SK-N-SH (cell line): ENCODE data around the gene IKZF1. TPM values are rescaled to one million over a fixed set of nuclear protein-coding genes. Genes with fewer than 3 reads are reported as not detected.

Source experiments
- CTCF ChIA-PET: fragments of 300-600, 350-600 bp; formaldehyde crosslinking; extraction: SDS; loops from one replicate; lab custom pipeline; 2021; lab: Yijun Ruan, JAX
- POLR2A ChIA-PET: fragments of 350-600 bp; sonication (Branson Sonifier 250); formaldehyde crosslinking; extraction: SDS; loops from one replicate; lab custom pipeline; 2020; ENCODE audit warnings: antibody characterized with exemption, inconsistent platforms; lab: Yijun Ruan, JAX
- DNase-seq: peaks from one replicate; pipeline ENCODE4 v3.0.0; 2012
- H2AFZ ChIP-seq: fragments of 200-600 bp; sonication (generic); 2 replicates; pipeline ENCODE4 v1.8.1; 2016; ENCODE audit warnings: antibody characterized with exemption, mild to moderate bottlenecking, low read depth
- H3F3A ChIP-seq: fragments of 200-600 bp; sonication (generic); replicated peaks from 2 replicates; pipeline ENCODE3; 2016; ENCODE audit warnings: antibody characterized with exemption, mild to moderate bottlenecking; ENCODE audit not compliant: insufficient read depth
- H3K27ac ChIP-seq, 2 experiments: fragments of 200-500 bp in 1 of 2; fragments of 200-600 bp in 1 of 2; sonication (Bioruptor generic) in 1 of 2; sonication (generic), shearing (Covaris generic) in 1 of 2; 2 replicates each; pipeline versions ENCODE4 v1.5.1 to v1.6.1; 2014 to 2016; ENCODE audit warnings: low read depth in 2 of 2, inconsistent platforms in 1 of 2, low read length in 1 of 2, mild to moderate bottlenecking in 1 of 2, mixed read lengths in 1 of 2
- H3K27me3 ChIP-seq: fragments of 200-600 bp; sonication (generic), shearing (Covaris generic); 2 replicates; pipeline ENCODE4 v1.6.1; 2016; ENCODE audit warnings: mixed run types; ENCODE audit not compliant: insufficient read depth
- H3K36me3 ChIP-seq, 2 experiments: fragments of 200-500 bp in 1 of 2; fragments of 200-600 bp in 1 of 2; sonication (Bioruptor generic) in 1 of 2; sonication (generic) in 1 of 2; replicated peaks in 1 of 2; 2 replicates each; pipeline versions ENCODE3 to v1.5.1; 2014 to 2016; ENCODE audit warnings: low read length in 1 of 2, mild to moderate bottlenecking in 1 of 2; ENCODE audit not compliant: insufficient read depth in 2 of 2, control insufficient read depth in 1 of 2
- H3K4me1 ChIP-seq, 2 experiments: fragments of 200-500 bp in 1 of 2; fragments of 200-600 bp in 1 of 2; sonication (Bioruptor generic) in 1 of 2; sonication (generic), shearing (Covaris generic) in 1 of 2; 2 replicates each; pipeline versions ENCODE4 v1.5.1 to v1.6.1; 2014 to 2016; ENCODE audit warnings: low read depth in 1 of 2, low read length in 1 of 2, mixed run types in 1 of 2; ENCODE audit not compliant: insufficient read depth in 2 of 2, control insufficient read depth in 1 of 2
- H3K4me2 ChIP-seq: fragments of 200-600 bp; sonication (generic), shearing (Covaris generic); 2 replicates; pipeline ENCODE4 v1.6.1; 2017; ENCODE audit warnings: mixed run types
- H3K4me3 ChIP-seq, 2 experiments: fragments of 200-500 bp in 1 of 2; fragments of 200-600 bp in 1 of 2; sonication (Bioruptor generic) in 1 of 2; sonication (generic), shearing (Covaris generic) in 1 of 2; 2 replicates each; pipeline versions ENCODE4 v1.5.1 to v1.8.1; 2014 to 2016; ENCODE audit warnings: low read depth in 2 of 2, inconsistent platforms in 1 of 2, low read length in 1 of 2, mild to moderate bottlenecking in 1 of 2, mixed read lengths in 1 of 2, moderate library complexity in 1 of 2
- H3K79me2 ChIP-seq: fragments of 200-600 bp; sonication (generic); 2 replicates; pipeline ENCODE4 v1.8.1; 2017; ENCODE audit warnings: mild to moderate bottlenecking; ENCODE audit not compliant: insufficient read depth
- H3K9ac ChIP-seq: fragments of 200-600 bp; sonication (generic); 2 replicates; pipeline ENCODE4 v1.6.1; 2017; ENCODE audit warnings: mixed run types
- H3K9me2 ChIP-seq: fragments of 200-600 bp; sonication (generic); 2 replicates; pipeline ENCODE4 v1.6.1; 2017; ENCODE audit warnings: mixed run types
- H3K9me3 ChIP-seq: fragments of 200-600 bp; sonication (generic); 2 replicates; pipeline ENCODE4 v1.6.1; 2017; ENCODE audit warnings: mixed run types, mild to moderate bottlenecking, moderate library complexity
- H4K20me1 ChIP-seq: fragments of 200-600 bp; sonication (generic); 2 replicates; pipeline ENCODE4 v1.6.1; 2017; ENCODE audit warnings: mild to moderate bottlenecking, mixed run types; ENCODE audit not compliant: insufficient read depth
- ELF1 ChIP-seq: IDR thresholded peaks from 2 replicates; pipeline ENCODE4 v1.4.0; 2012
- EP300 ChIP-seq, 2 experiments: IDR thresholded peaks; 2 replicates each; pipeline versions ENCODE4 v1.4.0 to v1.6.1; 2012; ENCODE audit warnings: borderline replicate concordance in 1 of 2, low read depth in 1 of 2, low read length in 1 of 2
- FOXM1 ChIP-seq: IDR thresholded peaks from 2 replicates; pipeline ENCODE4 v1.4.0; 2012; ENCODE audit warnings: low read depth, mild to moderate bottlenecking
- JUND ChIP-seq: IDR thresholded peaks from 2 replicates; pipeline ENCODE4 v1.4.0; 2012
- MEF2A ChIP-seq: IDR thresholded peaks from 2 replicates; pipeline ENCODE4 v1.4.0; 2012; ENCODE audit warnings: low read depth, borderline replicate concordance
- MXI1 ChIP-seq: IDR thresholded peaks from 2 replicates; pipeline ENCODE4 v1.6.1; 2012; ENCODE audit warnings: mild to moderate bottlenecking, low read depth, low read length, improper control_type of control experiment
- POLR2AphosphoS5 ChIP-seq: IDR thresholded peaks from 2 replicates; pipeline ENCODE4 v1.6.1; 2012; ENCODE audit warnings: low read depth, low read length
- RAD21 ChIP-seq: IDR thresholded peaks from 2 replicates; pipeline ENCODE4 v1.6.1; 2012; ENCODE audit warnings: mild to moderate bottlenecking, low read length
- RCOR1 ChIP-seq: fragments of 150-350 bp; IDR thresholded peaks from 2 replicates; pipeline ENCODE4 v1.6.1; 2017; ENCODE audit warnings: antibody characterized with exemption, low read length
- RFX5 ChIP-seq: IDR thresholded peaks from 2 replicates; pipeline ENCODE4 v1.6.1; 2012; ENCODE audit warnings: mild to moderate bottlenecking, improper control_type of control experiment, low read length
- SIN3A ChIP-seq: IDR thresholded peaks from 2 replicates; pipeline ENCODE4 v1.6.1; 2012; ENCODE audit warnings: low read depth, mild to moderate bottlenecking, low read length, moderate library complexity, borderline replicate concordance
- TAF1 ChIP-seq: IDR thresholded peaks from 2 replicates; pipeline ENCODE4 v1.6.1; 2012; ENCODE audit warnings: low read depth, mild to moderate bottlenecking, low read length, moderate library complexity, borderline replicate concordance
- TEAD4 ChIP-seq: IDR thresholded peaks from 2 replicates; pipeline ENCODE4 v1.4.0; 2012; ENCODE audit warnings: mild to moderate bottlenecking, borderline replicate concordance; ENCODE audit not compliant: insufficient read depth
- WGBS: methylation state at CpG from one replicate; pipeline ENCODE4 v1.1.6; 2017; ENCODE audit warnings: low lambda C conversion rate; 5-methylcytosine and 5-hydroxymethylcytosine counted together
- polyA plus RNA-seq, 3 experiments: library from polyadenylated mRNA; depleted of rRNA; stranded (reverse); fragments of >200 nt; gene quantifications; 2 replicates each; pipeline ENCODE4 v1.2.3, GENCODE V29; 2012
- TF ChIP-seq, protein P1 (sequence below): IDR thresholded peaks from 2 replicates; pipeline ENCODE4 v1.4.0; 2012; ENCODE audit warnings: low read depth
- TF ChIP-seq, protein P2 (sequence below): fragments of 150-350 bp; IDR thresholded peaks from 2 replicates; pipeline ENCODE4 v1.6.1; 2016; ENCODE audit warnings: mild to moderate bottlenecking, low read depth, low read length
- TF ChIP-seq, protein P3 (sequence below): IDR thresholded peaks from 2 replicates; pipeline ENCODE4 v1.6.1; 2012; ENCODE audit warnings: mild to moderate bottlenecking, low read depth, low read length, moderate library complexity
- TF ChIP-seq, protein P4 (sequence below): IDR thresholded peaks from 2 replicates; pipeline ENCODE4 v1.4.0; 2012; ENCODE audit warnings: low read depth, borderline replicate concordance

Gene IKZF1
- polyA plus RNA-seq, 1 of the 3 experiments (the other 2 are of a cell fraction), result not detected

DNA sequence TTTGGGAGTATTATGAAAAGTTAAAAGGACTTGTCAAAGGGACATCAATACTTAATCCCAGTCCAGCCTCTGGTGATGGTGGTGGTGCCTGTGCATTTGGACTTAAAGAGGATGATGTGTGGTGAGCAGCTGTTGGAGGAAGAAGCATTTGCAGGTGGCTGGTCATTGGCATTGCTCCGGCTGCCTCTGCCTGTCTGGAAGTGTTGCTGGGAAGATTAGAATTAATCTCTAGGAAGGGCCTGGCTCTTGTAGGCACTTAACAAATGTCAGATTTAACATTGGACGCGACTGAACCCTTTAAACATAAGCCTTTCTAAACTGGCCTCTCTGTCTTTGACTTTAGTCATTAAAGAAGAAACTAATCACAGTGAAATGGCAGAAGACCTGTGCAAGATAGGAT is 86.9 kb downstream of the IKZF1 start:
- Histone ChIP-seq H2AFZ (no peak overlapping the region), H3K4me3 (no peak overlapping the region), H3K9me2 (no peaks in the 10 kb centered on the region), H3K27ac (no peak overlapping the region), H3K27me3 (0 out of 2 replicates have a peak, but pooled peaks cover 28% of the 10 kb centered on the region), H3K79me2 (no peaks in the 10 kb centered on the region), H3K4me2 (no peak overlapping the region), H3K36me3 (no peaks in the 10 kb centered on the region), H4K20me1 (no peaks in the 10 kb centered on the region), H3K9me3 (no peaks in the 10 kb centered on the region), H3F3A (no peaks in the 10 kb centered on the region), H3K4me1 (peaks cover 0 to 2% of the 10 kb centered on the region in 2 experiments; a peak in 1 of 4 replicates), H3K9ac (no peak overlapping the region)
- 57% methylated on average over 3 of the region's 3 CpGs for WGBS
- TF ChIP-seq FOXM1 (no peak), SIN3A (no peak), MXI1 (no peak), RAD21 (no peak), ELF1 (no peak), TAF1 (no peak), MEF2A (no peak), JUND (no peak), EP300 (IDR thresholded peaks at IDR 0.05; ENCODE audit: borderline replicate concordance in 1 of 2, low read depth in 1 of 2, low read length in 1 of 2) (no peak), TEAD4 (no peak), RCOR1 (no peak), POLR2AphosphoS5 (no peak), RFX5 (no peak)
- TF ChIP-seq, protein P1, sequence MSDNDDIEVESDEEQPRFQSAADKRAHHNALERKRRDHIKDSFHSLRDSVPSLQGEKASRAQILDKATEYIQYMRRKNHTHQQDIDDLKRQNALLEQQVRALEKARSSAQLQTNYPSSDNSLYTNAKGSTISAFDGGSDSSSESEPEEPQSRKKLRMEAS, result no peak
- TF ChIP-seq, protein P2, sequence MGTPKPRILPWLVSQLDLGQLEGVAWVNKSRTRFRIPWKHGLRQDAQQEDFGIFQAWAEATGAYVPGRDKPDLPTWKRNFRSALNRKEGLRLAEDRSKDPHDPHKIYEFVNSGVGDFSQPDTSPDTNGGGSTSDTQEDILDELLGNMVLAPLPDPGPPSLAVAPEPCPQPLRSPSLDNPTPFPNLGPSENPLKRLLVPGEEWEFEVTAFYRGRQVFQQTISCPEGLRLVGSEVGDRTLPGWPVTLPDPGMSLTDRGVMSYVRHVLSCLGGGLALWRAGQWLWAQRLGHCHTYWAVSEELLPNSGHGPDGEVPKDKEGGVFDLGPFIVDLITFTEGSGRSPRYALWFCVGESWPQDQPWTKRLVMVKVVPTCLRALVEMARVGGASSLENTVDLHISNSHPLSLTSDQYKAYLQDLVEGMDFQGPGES, result no peak
- TF ChIP-seq, protein P3, sequence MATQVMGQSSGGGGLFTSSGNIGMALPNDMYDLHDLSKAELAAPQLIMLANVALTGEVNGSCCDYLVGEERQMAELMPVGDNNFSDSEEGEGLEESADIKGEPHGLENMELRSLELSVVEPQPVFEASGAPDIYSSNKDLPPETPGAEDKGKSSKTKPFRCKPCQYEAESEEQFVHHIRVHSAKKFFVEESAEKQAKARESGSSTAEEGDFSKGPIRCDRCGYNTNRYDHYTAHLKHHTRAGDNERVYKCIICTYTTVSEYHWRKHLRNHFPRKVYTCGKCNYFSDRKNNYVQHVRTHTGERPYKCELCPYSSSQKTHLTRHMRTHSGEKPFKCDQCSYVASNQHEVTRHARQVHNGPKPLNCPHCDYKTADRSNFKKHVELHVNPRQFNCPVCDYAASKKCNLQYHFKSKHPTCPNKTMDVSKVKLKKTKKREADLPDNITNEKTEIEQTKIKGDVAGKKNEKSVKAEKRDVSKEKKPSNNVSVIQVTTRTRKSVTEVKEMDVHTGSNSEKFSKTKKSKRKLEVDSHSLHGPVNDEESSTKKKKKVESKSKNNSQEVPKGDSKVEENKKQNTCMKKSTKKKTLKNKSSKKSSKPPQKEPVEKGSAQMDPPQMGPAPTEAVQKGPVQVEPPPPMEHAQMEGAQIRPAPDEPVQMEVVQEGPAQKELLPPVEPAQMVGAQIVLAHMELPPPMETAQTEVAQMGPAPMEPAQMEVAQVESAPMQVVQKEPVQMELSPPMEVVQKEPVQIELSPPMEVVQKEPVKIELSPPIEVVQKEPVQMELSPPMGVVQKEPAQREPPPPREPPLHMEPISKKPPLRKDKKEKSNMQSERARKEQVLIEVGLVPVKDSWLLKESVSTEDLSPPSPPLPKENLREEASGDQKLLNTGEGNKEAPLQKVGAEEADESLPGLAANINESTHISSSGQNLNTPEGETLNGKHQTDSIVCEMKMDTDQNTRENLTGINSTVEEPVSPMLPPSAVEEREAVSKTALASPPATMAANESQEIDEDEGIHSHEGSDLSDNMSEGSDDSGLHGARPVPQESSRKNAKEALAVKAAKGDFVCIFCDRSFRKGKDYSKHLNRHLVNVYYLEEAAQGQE, result no peak
- TF ChIP-seq, protein P4, sequence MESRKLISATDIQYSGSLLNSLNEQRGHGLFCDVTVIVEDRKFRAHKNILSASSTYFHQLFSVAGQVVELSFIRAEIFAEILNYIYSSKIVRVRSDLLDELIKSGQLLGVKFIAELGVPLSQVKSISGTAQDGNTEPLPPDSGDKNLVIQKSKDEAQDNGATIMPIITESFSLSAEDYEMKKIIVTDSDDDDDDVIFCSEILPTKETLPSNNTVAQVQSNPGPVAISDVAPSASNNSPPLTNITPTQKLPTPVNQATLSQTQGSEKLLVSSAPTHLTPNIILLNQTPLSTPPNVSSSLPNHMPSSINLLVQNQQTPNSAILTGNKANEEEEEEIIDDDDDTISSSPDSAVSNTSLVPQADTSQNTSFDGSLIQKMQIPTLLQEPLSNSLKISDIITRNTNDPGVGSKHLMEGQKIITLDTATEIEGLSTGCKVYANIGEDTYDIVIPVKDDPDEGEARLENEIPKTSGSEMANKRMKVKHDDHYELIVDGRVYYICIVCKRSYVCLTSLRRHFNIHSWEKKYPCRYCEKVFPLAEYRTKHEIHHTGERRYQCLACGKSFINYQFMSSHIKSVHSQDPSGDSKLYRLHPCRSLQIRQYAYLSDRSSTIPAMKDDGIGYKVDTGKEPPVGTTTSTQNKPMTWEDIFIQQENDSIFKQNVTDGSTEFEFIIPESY, result no peak
- ChIA-PET CTCF (interaction anchor here (1.0 to 1.9 kb wide), 6 partner anchors 13 to 186 kb away, joined by 3 to 10 read pairs (median 5); no protein-coding TSS in a partner anchor), POLR2A (interaction anchor here (0.6 kb wide), 1 partner anchor 49 kb away, joined by 4 read pairs; no protein-coding TSS in a partner anchor)
- DNase-seq, result no peak
